Fibroblast of the aortic adventitia (primary cell): Measurements from ENCODE around the gene TMEM191C. TPM values are rescaled to one million over a fixed set of nuclear protein-coding genes. Genes with fewer than 3 reads are reported as not detected.

Experiments used
- DNase-seq: peaks from one replicate; pipeline ENCODE4 v3.0.0-alpha.2; 2010; ENCODE audit warnings: low read depth
- H3K4me3 ChIP-seq: 2 replicates; pipeline ENCODE4 v1.5.1; 2011; ENCODE audit warnings: low read depth, mild to moderate bottlenecking, control low read depth, low read length, moderate library complexity
- total RNA-seq: library from RNA; depleted of rRNA; stranded (reverse); fragments of >200 nt; gene quantifications from 2 replicates; pipeline ENCODE4 v1.2.3, GENCODE V29; 2012; ENCODE audit warnings: low replicate concordance
- TF ChIP-seq, protein P1 (sequence below): IDR thresholded peaks from 2 replicates; pipeline ENCODE4 v1.5.1; 2011; ENCODE audit warnings: mild to moderate bottlenecking, low read length, control low read depth, inconsistent platforms; ENCODE audit not compliant: insufficient read depth

The TMEM191C gene
- total RNA-seq, 1 donor: 0.45 TPM

- no peak for DNase-seq
- TF ChIP-seq, protein P1, sequence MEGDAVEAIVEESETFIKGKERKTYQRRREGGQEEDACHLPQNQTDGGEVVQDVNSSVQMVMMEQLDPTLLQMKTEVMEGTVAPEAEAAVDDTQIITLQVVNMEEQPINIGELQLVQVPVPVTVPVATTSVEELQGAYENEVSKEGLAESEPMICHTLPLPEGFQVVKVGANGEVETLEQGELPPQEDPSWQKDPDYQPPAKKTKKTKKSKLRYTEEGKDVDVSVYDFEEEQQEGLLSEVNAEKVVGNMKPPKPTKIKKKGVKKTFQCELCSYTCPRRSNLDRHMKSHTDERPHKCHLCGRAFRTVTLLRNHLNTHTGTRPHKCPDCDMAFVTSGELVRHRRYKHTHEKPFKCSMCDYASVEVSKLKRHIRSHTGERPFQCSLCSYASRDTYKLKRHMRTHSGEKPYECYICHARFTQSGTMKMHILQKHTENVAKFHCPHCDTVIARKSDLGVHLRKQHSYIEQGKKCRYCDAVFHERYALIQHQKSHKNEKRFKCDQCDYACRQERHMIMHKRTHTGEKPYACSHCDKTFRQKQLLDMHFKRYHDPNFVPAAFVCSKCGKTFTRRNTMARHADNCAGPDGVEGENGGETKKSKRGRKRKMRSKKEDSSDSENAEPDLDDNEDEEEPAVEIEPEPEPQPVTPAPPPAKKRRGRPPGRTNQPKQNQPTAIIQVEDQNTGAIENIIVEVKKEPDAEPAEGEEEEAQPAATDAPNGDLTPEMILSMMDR: no peak
Observed at GRCh38 chr22:21446827-21447690, 20.1 kb upstream of the TMEM191C start.

GRCh38 chr22:21447694-21448402, 19.3 kb upstream of the TMEM191C start:
- DNase-seq: no peak
- H3K4me3 ChIP-seq: no peak overlapping the region
- TF ChIP-seq, protein P1: no peak

More at GRCh38 chr22:21446827-21447690, 20.1 kb upstream of the TMEM191C start:
- no peak overlapping the region for H3K4me3 ChIP-seq

- H3K4me3 ChIP-seq: no peak overlapping the region
- no peak for DNase-seq
- TF ChIP-seq, protein P1: no peak
Observed at GRCh38 chr22:21448627-21449416, 18.4 kb upstream of the TMEM191C start.

- no peak for DNase-seq
- TF ChIP-seq, protein P1: no peak
- no peak overlapping the region for H3K4me3 ChIP-seq
Observed at GRCh38 chr22:21449531-21450319, 17.5 kb upstream of the TMEM191C start.

DNA sequence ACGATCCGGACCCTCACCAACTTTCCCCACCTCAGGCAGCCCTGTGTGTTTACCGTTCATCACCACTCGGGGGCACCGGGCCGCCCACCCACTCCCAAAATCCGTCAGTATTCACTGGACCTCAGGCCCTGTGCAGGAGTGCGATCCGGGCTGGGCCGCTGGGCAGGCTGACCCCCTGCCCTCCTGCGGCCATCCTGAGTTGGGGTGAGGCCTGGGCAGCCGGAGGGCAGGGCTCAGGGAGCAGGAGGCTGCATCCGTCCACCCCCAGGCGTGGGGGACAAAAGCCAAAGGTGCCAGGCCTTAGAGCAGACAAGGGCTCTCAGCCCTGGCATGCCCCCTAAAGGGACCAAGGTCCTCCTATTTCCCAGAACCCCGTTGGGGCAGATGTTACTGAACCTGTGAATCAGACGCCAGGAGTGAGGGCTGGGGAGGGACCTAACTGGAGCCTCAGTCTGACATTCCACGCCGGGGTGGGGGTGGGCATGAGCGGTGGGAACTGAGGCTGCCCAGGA, 16.8 kb upstream of the TMEM191C start:
- DNase-seq: no peak
- TF ChIP-seq, protein P1: peak; percentile 10

More for the DNA sequence above, 16.8 kb upstream of the TMEM191C start:
- H3K4me3 ChIP-seq: no peak overlapping the region
